GM19455 (cell line): ENCODE results near the gene NUP107.

Source experiments
- ATAC-seq: cut with Tn5 transposase; IDR thresholded peaks from one replicate; pipeline ENCODE4 v1.9.1; 2021; ENCODE audit not compliant: unreplicated experiment

NUP107 gene

GRCh38 chr12:68794653-68795251 lies 108.0 kb downstream of the NUP107 start:
- ATAC-seq, result no peak
